MCF 10A (cell line): ENCODE data around the gene GMPPA. TPM values are rescaled to one million over a fixed set of nuclear protein-coding genes. Genes with fewer than 3 reads are reported as not detected.

ENCODE experiments used
- BruUV-seq: library from RNA; stranded (reverse); fragments of 400-500 nt; replicated peaks from 2 replicates; lab custom pipeline; 2021; lab: Mats Ljungman, UMichigan
- CTCF ChIA-PET: fragments of 300-600 bp; sonication (Branson Sonifier 250); formaldehyde crosslinking; extraction: SDS; loops from one replicate; lab custom pipeline; 2021; ENCODE audit warnings: antibody characterized with exemption, inconsistent platforms; lab: Yijun Ruan, JAX
- POLR2A ChIA-PET: fragments of 300-600, 350-650 bp; sonication (Branson Sonifier 250); formaldehyde crosslinking; extraction: SDS; loops from one replicate; lab custom pipeline; 2020; ENCODE audit warnings: antibody characterized with exemption, inconsistent platforms; lab: Yijun Ruan, JAX
- DNase-seq: peaks from one replicate; pipeline ENCODE4 v3.0.0-alpha.2; 2018; ENCODE audit not compliant: unreplicated experiment
- H3K27ac Mint-ChIP-seq: one replicate; pipeline ENCODE4 v1.8.0; 2022; ENCODE audit warnings: mild to moderate bottlenecking, low read depth, mixed read lengths; ENCODE audit not compliant: unreplicated experiment
- H3K27me3 Mint-ChIP-seq: one replicate; pipeline ENCODE4 v1.8.0; 2022; ENCODE audit warnings: mixed read lengths; ENCODE audit not compliant: insufficient read depth, unreplicated experiment
- H3K36me3 Mint-ChIP-seq: one replicate; pipeline ENCODE4 v1.8.0; 2022; ENCODE audit warnings: mild to moderate bottlenecking, moderate library complexity, mixed read lengths; ENCODE audit not compliant: insufficient read depth, unreplicated experiment
- H3K4me1 Mint-ChIP-seq: one replicate; pipeline ENCODE4 v1.8.0; 2022; ENCODE audit warnings: mixed read lengths; ENCODE audit not compliant: insufficient read depth, unreplicated experiment
- H3K4me3 Mint-ChIP-seq: one replicate; pipeline ENCODE4 v1.8.0; 2022; ENCODE audit warnings: mild to moderate bottlenecking, moderate library complexity, mixed read lengths; ENCODE audit not compliant: unreplicated experiment
- H3K9me3 Mint-ChIP-seq: one replicate; pipeline ENCODE4 v1.8.0; 2022; ENCODE audit warnings: mixed read lengths; ENCODE audit not compliant: unreplicated experiment
- CTCF ChIP-seq: fragments of 200-600 bp; IDR thresholded peaks from one replicate; pipeline ENCODE4 v1.8.0; 2022; ENCODE audit warnings: antibody characterized with exemption, mild to moderate bottlenecking; ENCODE audit not compliant: unreplicated experiment
- intact Hi-C: fragments of 100-400 bp; cut with micrococcal nuclease; formaldehyde crosslinking; loops from 2 replicates; pipeline ENCODE4 v1.14.1; 2022
- total RNA-seq: library from RNA; stranded (reverse); gene quantifications from 2 replicates; pipeline ENCODE4 v1.2.3, GENCODE V29; 2022

GMPPA gene
- total RNA-seq, 1 experiment from 2014 or later = 70.7 TPM

GRCh38 chr2:219527472-219527871, 28.8 kb downstream of the GMPPA start:
- Mint-ChIP-seq H3K4me3 (no peak overlapping the region), H3K36me3 (no peaks in the 10 kb centered on the region), H3K27me3 (peaks cover 64% of the 10 kb centered on the region), H3K27ac (no peak overlapping the region), H3K4me1 (no peaks in the 10 kb centered on the region), H3K9me3 (no peaks in the 10 kb centered on the region)
- TF ChIP-seq CTCF = no peak
- POLR2A ChIA-PET = interaction anchor here (1.1 to 1.5 kb wide), 3 partner anchors 32 to 161 kb away, joined by 3 to 5 read pairs (median 3); a partner anchor contains a TSS
- intact Hi-C loops = no loop called here
- CTCF ChIA-PET = interaction anchor here (0.6 to 11.3 kb wide), 12 partner anchors 9 to 368 kb away, joined by 3 to 287 read pairs (median 5); no protein-coding TSS in a partner anchor
- no peak for DNase-seq
- BruUV-seq = no TSS peak

- peak; percentile 76 for DNase-seq
- H3K27me3 Mint-ChIP-seq = peaks cover 64% of the 10 kb centered on the region
- CTCF ChIA-PET = interaction anchor here (0.5 to 11.3 kb wide), 62 partner anchors 8 to 1965 kb away, joined by 3 to 287 read pairs (median 4); partner anchors contain the start of genes DES, GMPPA and TMEM198
- POLR2A ChIA-PET = interaction anchor here (0.8 to 1.6 kb wide), 6 partner anchors 32 to 127 kb away, joined by 3 to 14 read pairs (median 3); partner anchors contain the start of gene GMPPA
- no TSS peak for BruUV-seq
- H3K27ac Mint-ChIP-seq = no peak overlapping the region
- no peaks in the 10 kb centered on the region for H3K4me1 Mint-ChIP-seq
- peak; percentile 97 for TF ChIP-seq CTCF
- intact Hi-C loops = loop anchor here (1.0 kb wide), 5 partner anchors 21 to 127 kb away; partner anchors contain the start of gene GMPPA
- H3K4me3 Mint-ChIP-seq = no peak overlapping the region
- H3K36me3 Mint-ChIP-seq = no peaks in the 10 kb centered on the region
- H3K9me3 Mint-ChIP-seq = no peaks in the 10 kb centered on the region
Observed at GRCh38 chr2:219530048-219530963, 31.6 kb downstream of the GMPPA start.

- TF ChIP-seq CTCF = no peak
- intact Hi-C loops = no loop called here
- no peak for DNase-seq
- BruUV-seq = no TSS peak
- no peak overlapping the region for H3K4me3 Mint-ChIP-seq
- no peaks in the 10 kb centered on the region for H3K36me3 Mint-ChIP-seq
- ChIA-PET CTCF (interaction anchor here (0.8 to 11.3 kb wide), 13 partner anchors 9 to 521 kb away, joined by 3 to 287 read pairs (median 8); no protein-coding TSS in a partner anchor), POLR2A (interaction anchor here (0.6 kb wide), 2 partner anchors 159 to 377 kb away, joined by 3 to 4 read pairs; no protein-coding TSS in a partner anchor)
- H3K27ac Mint-ChIP-seq = no peak overlapping the region
- no peaks in the 10 kb centered on the region for H3K9me3 Mint-ChIP-seq
- H3K27me3 Mint-ChIP-seq = peaks cover 49% of the 10 kb centered on the region
- H3K4me1 Mint-ChIP-seq = no peaks in the 10 kb centered on the region
Observed at GRCh38 chr2:219531639-219532377, 33.1 kb downstream of the GMPPA start.
